ENCODE results near the gene TXNRD1. TPM values are rescaled to one million over a fixed set of nuclear protein-coding genes. Genes with fewer than 3 reads are reported as not detected.
"Not testable (repeated sequence)": the region's sequence is repeated elsewhere in the genome, so short reads cannot be mapped to it uniquely, and the experiment has no call there.

The TXNRD1 gene
- total RNA-seq, 1 donor from 2014 or later: 176 TPM

- no peaks in the 10 kb centered on the region for H4K20me1 ChIP-seq (ENCODE audit: insufficient read depth, low read length)
- H3K4me3 Mint-ChIP-seq (ENCODE audit: unreplicated experiment): peak overlapping the region; percentile 85
- H3K9me3 Mint-ChIP-seq (ENCODE audit: unreplicated experiment): peaks cover 3% of the 10 kb centered on the region
- H3K79me2 ChIP-seq (ENCODE audit: insufficient read depth, low read length): no peaks in the 10 kb centered on the region
- FAIRE-seq: no peak
- peak overlapping the region; percentile 77 for H3K27ac Mint-ChIP-seq (ENCODE audit: unreplicated experiment)
- H3K27me3 ChIP-seq (ENCODE audit: insufficient read depth, low read length): no peaks in the 10 kb centered on the region
- no peaks in the 10 kb centered on the region for H3K36me3 ChIP-seq (ENCODE audit: insufficient read depth, low read length)
- H3K36me3 Mint-ChIP-seq (ENCODE audit: low read depth, unreplicated experiment): no peaks in the 10 kb centered on the region
- DNase-seq (ENCODE audit: low read depth): no peak
- peak overlapping the region; percentile 58 for H3K4me3 ChIP-seq (ENCODE audit: insufficient read depth, low read depth, low read length)
- peaks cover 15% of the 10 kb centered on the region for H3K4me1 Mint-ChIP-seq (ENCODE audit: low read depth, unreplicated experiment)
- peaks cover 19% of the 10 kb centered on the region for H3K4me1 ChIP-seq (ENCODE audit: insufficient read depth, low read length)
- H3K9ac ChIP-seq (ENCODE audit: low read length): peak overlapping the region; percentile 85
- H3K27me3 Mint-ChIP-seq (ENCODE audit: low read depth, unreplicated experiment): no peaks in the 10 kb centered on the region
- H2AFZ ChIP-seq (ENCODE audit: low read depth, low read length): no peak overlapping the region
- no peak overlapping the region for H3K27ac ChIP-seq (ENCODE audit: low read depth, low read length)
- TF ChIP-seq CTCF (IDR thresholded peaks at IDR 0.05; ENCODE audit: insufficient read depth, low read depth, low read length) (no peak), EZH2 (IDR thresholded peaks at IDR 0.05; ENCODE audit: insufficient read depth, low read length) (no peak)
- peak overlapping the region; percentile 93 for H3K4me2 ChIP-seq (ENCODE audit: low read length)
- no peaks in the 10 kb centered on the region for H3K9me3 ChIP-seq (ENCODE audit: insufficient read depth, low read depth, low read length)
These were observed 944 bp downstream of the TXNRD1 start for GRCh38 chr12:104216521-104216924.

- H3K9me3 Mint-ChIP-seq (ENCODE audit: unreplicated experiment); H3K27me3 ChIP-seq (ENCODE audit: insufficient read depth, low read length); H3K79me2 ChIP-seq (ENCODE audit: insufficient read depth, low read length); H3K27me3 Mint-ChIP-seq (ENCODE audit: low read depth, unreplicated experiment); H4K20me1 ChIP-seq (ENCODE audit: insufficient read depth, low read length); H3K9me3 ChIP-seq (ENCODE audit: insufficient read depth, low read depth, low read length); H3K4me2 ChIP-seq (ENCODE audit: low read length); DNase-seq (ENCODE audit: low read depth); H3K4me3 ChIP-seq (ENCODE audit: insufficient read depth, low read depth, low read length); H3K36me3 Mint-ChIP-seq (ENCODE audit: low read depth, unreplicated experiment); FAIRE-seq; H3K9ac ChIP-seq (ENCODE audit: low read length); H2AFZ ChIP-seq (ENCODE audit: low read depth, low read length); H3K4me3 Mint-ChIP-seq (ENCODE audit: unreplicated experiment); H3K36me3 ChIP-seq (ENCODE audit: insufficient read depth, low read length): not testable (repeated sequence)
- Histone ChIP-seq H3K27ac (ENCODE audit: low read depth, low read length) (peak overlapping the region; percentile 93), H3K4me1 (ENCODE audit: insufficient read depth, low read length) (peaks cover 19% of the 10 kb centered on the region)
- Mint-ChIP-seq H3K27ac (ENCODE audit: unreplicated experiment) (peak overlapping the region; percentile 95), H3K4me1 (ENCODE audit: low read depth, unreplicated experiment) (peaks cover 19% of the 10 kb centered on the region)
These were observed 2.9 kb downstream of the TXNRD1 start for GRCh38 chr12:104218506-104218905.

GRCh38 chr12:104218935-104219334 lies 3.4 kb downstream of the TXNRD1 start:
- Histone ChIP-seq H3K4me1 (ENCODE audit: insufficient read depth, low read length) (peaks cover 19% of the 10 kb centered on the region), H3K27ac (ENCODE audit: low read depth, low read length) (peak overlapping the region; percentile 93), H3K9ac (ENCODE audit: low read length) (peak overlapping the region; percentile 70), H2AFZ (ENCODE audit: low read depth, low read length) (no peak overlapping the region), H3K9me3 (ENCODE audit: insufficient read depth, low read depth, low read length) (no peaks in the 10 kb centered on the region), H3K4me2 (ENCODE audit: low read length) (peak overlapping the region; percentile 82), H3K36me3 (ENCODE audit: insufficient read depth, low read length) (no peaks in the 10 kb centered on the region), H4K20me1 (ENCODE audit: insufficient read depth, low read length) (no peaks in the 10 kb centered on the region), H3K4me3 (ENCODE audit: insufficient read depth, low read depth, low read length) (no peak overlapping the region), H3K79me2 (ENCODE audit: insufficient read depth, low read length) (no peaks in the 10 kb centered on the region), H3K27me3 (ENCODE audit: insufficient read depth, low read length) (no peaks in the 10 kb centered on the region)
- Mint-ChIP-seq H3K27me3 (ENCODE audit: low read depth, unreplicated experiment) (peaks cover 7% of the 10 kb centered on the region), H3K9me3 (ENCODE audit: unreplicated experiment) (peaks cover 6% of the 10 kb centered on the region), H3K4me1 (ENCODE audit: low read depth, unreplicated experiment) (peaks cover 21% of the 10 kb centered on the region), H3K36me3 (ENCODE audit: low read depth, unreplicated experiment) (no peaks in the 10 kb centered on the region), H3K27ac (ENCODE audit: unreplicated experiment) (peak overlapping the region; percentile 95), H3K4me3 (ENCODE audit: unreplicated experiment) (peak overlapping the region; percentile 40)
- DNase-seq (ENCODE audit: low read depth): peak; percentile 30
- no peak for TF ChIP-seq CTCF (IDR thresholded peaks at IDR 0.05; ENCODE audit: insufficient read depth, low read depth, low read length)
- no peak for TF ChIP-seq EZH2 (IDR thresholded peaks at IDR 0.05; ENCODE audit: insufficient read depth, low read length)
- FAIRE-seq: no peak

Data from astrocyte (in vitro differentiated cells and primary cell).